IMR-90 (cell line): ENCODE results near the gene CEP41. TPM values are rescaled to one million over a fixed set of nuclear protein-coding genes. Genes with fewer than 3 reads are reported as not detected.
A peak's percentile ranks its signal among the peaks of the same experiment; 100 is the strongest.

ENCODE experiments used
- ATAC-seq: fragments of 200-7000 bp; cut with Tn5 transposase; 2 replicates; pipeline ENCODE4 v1.9.1; 2020; ENCODE audit warnings: low read depth, mild to moderate bottlenecking, moderate library complexity
- BruUV-seq: library from RNA; stranded (reverse); fragments of 400-500 nt; replicated peaks from 2 replicates; lab custom pipeline; 2021; lab: Mats Ljungman, UMichigan
- CTCF ChIA-PET: fragments of 300-600 bp; formaldehyde crosslinking; extraction: SDS; loops from one replicate; lab custom pipeline; 2021; ENCODE audit warnings: antibody characterized with exemption; lab: Yijun Ruan, JAX
- POLR2A ChIA-PET: fragments of 300-600 bp; sonication (Branson Sonifier 250); formaldehyde crosslinking; loops from one replicate; lab custom pipeline; 2022; ENCODE audit warnings: antibody characterized with exemption; ENCODE audit not compliant: unreplicated experiment; lab: Charles Lee
- DNase-seq: peaks from one replicate; pipeline ENCODE4 v3.0.0; 2013
- H2AFZ ChIP-seq: replicated peaks from 2 replicates; pipeline ENCODE3; 2013; ENCODE audit warnings: low read length, mild to moderate bottlenecking; ENCODE audit not compliant: poor library complexity
- H2AK5ac ChIP-seq: 2 replicates; pipeline ENCODE4 v1.6.1; 2013; ENCODE audit warnings: low read depth, low read length, inconsistent platforms
- H2AK9ac ChIP-seq: replicated peaks from 2 replicates; pipeline ENCODE3; 2013; ENCODE audit warnings: mild to moderate bottlenecking, low read depth, low read length, moderate library complexity; ENCODE audit not compliant: poor library complexity
- H2BK120ac ChIP-seq: 2 replicates; pipeline ENCODE4 v1.6.1; 2013; ENCODE audit warnings: low read depth, low read length, inconsistent platforms
- H2BK15ac ChIP-seq: 3 replicates; pipeline ENCODE4 v1.6.1; 2013; ENCODE audit warnings: low read depth, low read length, inconsistent platforms
- H2BK20ac ChIP-seq: 2 replicates; pipeline ENCODE4 v1.6.1; 2013; ENCODE audit warnings: low read depth, mild to moderate bottlenecking, inconsistent platforms, low read length, moderate library complexity
- H2BK5ac ChIP-seq: 2 replicates; pipeline ENCODE4 v1.6.1; 2013; ENCODE audit warnings: mild to moderate bottlenecking, low read depth, low read length, inconsistent platforms; ENCODE audit not compliant: poor library complexity, severe bottlenecking
- H3K14ac ChIP-seq: replicated peaks from 2 replicates; pipeline ENCODE4 v1.6.1; 2013; ENCODE audit warnings: low read depth, low read length, inconsistent platforms
- H3K18ac ChIP-seq: 2 replicates; pipeline ENCODE4 v1.6.1; 2013; ENCODE audit warnings: low read depth, low read length, control low read depth
- H3K23ac ChIP-seq: 2 replicates; pipeline ENCODE4 v1.6.1; 2013; ENCODE audit warnings: low read depth, low read length, inconsistent platforms
- H3K27ac ChIP-seq: 2 replicates; pipeline ENCODE4 v1.5.1; 2013; ENCODE audit warnings: mild to moderate bottlenecking, control low read depth, low read length; ENCODE audit not compliant: insufficient read depth
- H3K27me3 ChIP-seq: 2 replicates; pipeline ENCODE4 v1.6.1; 2013; ENCODE audit warnings: low read length; ENCODE audit not compliant: control insufficient read depth, insufficient read depth
- H3K36me3 ChIP-seq: 2 replicates; pipeline ENCODE4 v1.6.1; 2013; ENCODE audit warnings: low read length, mixed read lengths; ENCODE audit not compliant: control insufficient read depth, insufficient read depth
- H3K4ac ChIP-seq: 2 replicates; pipeline ENCODE4 v1.6.1; 2013; ENCODE audit warnings: low read depth, low read length, inconsistent platforms
- H3K4me1 ChIP-seq: 2 replicates; pipeline ENCODE4 v1.6.1; 2013; ENCODE audit warnings: low read length, mixed read lengths; ENCODE audit not compliant: control insufficient read depth, insufficient read depth
- H3K4me2 ChIP-seq: 2 replicates; pipeline ENCODE4 v1.6.1; 2013; ENCODE audit warnings: low read depth, mild to moderate bottlenecking, control low read depth, low read length, moderate library complexity
- H3K4me3 ChIP-seq: 2 replicates; pipeline ENCODE4 v1.5.1; 2013; ENCODE audit warnings: low read depth, mild to moderate bottlenecking, control low read depth, low read length, moderate library complexity; ENCODE audit not compliant: insufficient read depth
- H3K56ac ChIP-seq: 2 replicates; pipeline ENCODE4 v1.6.1; 2013; ENCODE audit warnings: low read length, inconsistent platforms; ENCODE audit not compliant: insufficient read depth; ENCODE audit errors: extremely low read depth
- H3K79me1 ChIP-seq, 2 experiments: 2 replicates each; pipeline ENCODE4 v1.6.1; 2013; ENCODE audit warnings: low read length in 2 of 2, inconsistent platforms in 1 of 2, low read depth in 1 of 2
- H3K9ac ChIP-seq: 2 replicates; pipeline ENCODE4 v1.6.1; 2013; ENCODE audit warnings: low read depth, low read length, control low read depth
- H3K9me1 ChIP-seq: 2 replicates; pipeline ENCODE4 v1.6.1; 2013; ENCODE audit warnings: low read length, inconsistent platforms; ENCODE audit not compliant: insufficient read depth
- H3K9me3 ChIP-seq: 2 replicates; pipeline ENCODE4 v1.6.1; 2013; ENCODE audit warnings: low read length; ENCODE audit not compliant: control insufficient read depth, insufficient read depth
- H4K20me1 ChIP-seq: 2 replicates; pipeline ENCODE4 v1.6.1; 2013; ENCODE audit warnings: low read length, inconsistent platforms; ENCODE audit not compliant: insufficient read depth
- H4K5ac ChIP-seq: 2 replicates; pipeline ENCODE4 v1.6.1; 2013; ENCODE audit warnings: mild to moderate bottlenecking, low read depth, low read length, control low read depth
- H4K8ac ChIP-seq, 2 experiments: 2 replicates each; pipeline ENCODE4 v1.6.1; 2013; ENCODE audit warnings: low read depth in 2 of 2, low read length in 2 of 2, control low read depth in 1 of 2, inconsistent platforms in 1 of 2
- H4K91ac ChIP-seq: 2 replicates; pipeline ENCODE4 v1.6.1; 2013; ENCODE audit warnings: low read depth, low read length, inconsistent platforms; ENCODE audit not compliant: insufficient read depth
- BHLHE40 ChIP-seq: fragments of 150-350 bp; IDR thresholded peaks from 2 replicates; pipeline ENCODE4 v1.6.1; 2016; ENCODE audit warnings: mild to moderate bottlenecking, low read depth, low read length
- CEBPB ChIP-seq: IDR thresholded peaks from 2 replicates; pipeline ENCODE4 v1.6.1; 2012; ENCODE audit warnings: low read depth, low read length, improper control_type of control experiment
- CTCF ChIP-seq: conservative IDR thresholded peaks from 2 replicates; pipeline ENCODE4 v1.5.1; 2012; ENCODE audit warnings: mild to moderate bottlenecking, low read depth, low read length, improper control_type of control experiment
- MXI1 ChIP-seq: IDR thresholded peaks from 2 replicates; pipeline ENCODE4 v1.6.1; 2012; ENCODE audit warnings: low read depth, mild to moderate bottlenecking, low read length, moderate library complexity, borderline replicate concordance
- NFE2L2 ChIP-seq: fragments of 150-350 bp; IDR thresholded peaks from 2 replicates; pipeline ENCODE4 v1.6.1; 2016; ENCODE audit warnings: low read depth, mild to moderate bottlenecking, low read length
- POLR2A ChIP-seq: IDR thresholded peaks from 2 replicates; pipeline ENCODE4 v1.6.1; 2012; ENCODE audit warnings: mild to moderate bottlenecking, low read depth, low read length
- RAD21 ChIP-seq: IDR thresholded peaks from 2 replicates; pipeline ENCODE4 v1.6.1; 2012; ENCODE audit warnings: low read length, improper control_type of control experiment
- RFX5 ChIP-seq: IDR thresholded peaks from 2 replicates; pipeline ENCODE4 v1.8.0; 2012; ENCODE audit warnings: low read depth, mild to moderate bottlenecking, low read length, moderate library complexity
- SMC3 ChIP-seq: fragments of 150-350 bp; IDR thresholded peaks from 2 replicates; pipeline ENCODE4 v1.6.1; 2016; ENCODE audit warnings: low read depth, mild to moderate bottlenecking, antibody characterized with exemption, low read length, moderate library complexity
- WGBS, 2 experiments: methylation state at CpG; one replicate each; pipeline versions ENCODE4 v1.1.5 to v1.1.7; 2013; ENCODE audit warnings: missing lambda C conversion rate in 2 of 2; ENCODE audit not compliant: insufficient read length in 1 of 2; ENCODE audit errors: extremely low coverage in 2 of 2; 5-methylcytosine and 5-hydroxymethylcytosine counted together
- dilution Hi-C: fragments of 300-500 bp; cut with HindIII; formaldehyde crosslinking; loops from one replicate; pipeline ENCODE4 v1.14.3; 2018; ENCODE audit warnings: low sequenced_read_pairs; ENCODE audit not compliant: unreplicated experiment
- in situ Hi-C: fragments of 300-500 bp; cut with MboI; formaldehyde crosslinking; loops from 3 replicates; pipeline ENCODE4 v1.14.3; 2019; ENCODE audit warnings: low sequenced_read_pairs, inconsistent platforms, mixed read lengths
- intact Hi-C: fragments of 100-400 bp; cut with micrococcal nuclease; formaldehyde crosslinking; loops from 2 replicates; pipeline ENCODE4 v1.10.0; 2022
- polyA plus RNA-seq, 3 experiments: library from polyadenylated mRNA; depleted of rRNA; stranded (reverse); fragments of >200 nt; gene quantifications; 2 replicates each; pipeline ENCODE4 v1.2.3, GENCODE V29; 2012; ENCODE audit warnings: low replicate concordance in 1 of 3
- total RNA-seq: library from RNA; depleted of rRNA; stranded (reverse); fragments of >200 nt; gene quantifications from 2 replicates; pipeline ENCODE4 v1.2.3, GENCODE V29; 2012

Gene CEP41
- total and polyA plus RNA-seq, 2 of the 4 experiments (the other 2 are of a cell fraction): 12.2 to 21.9 TPM

GRCh38 chr7:130419658-130420057 is 21.2 kb downstream of the CEP41 start:
- Histone ChIP-seq H2BK120ac (no peak overlapping the region; the same call in 1 of the 2 replicates), H3K23ac (peak overlapping the region; percentile 66; the same call in 1 of the 2 replicates), H3K4me3 (no peak overlapping the region), H2AFZ (no peak overlapping the region), H2BK5ac (no peak overlapping the region), H2AK9ac (no peak overlapping the region), H2BK20ac (peak overlapping the region; percentile 14; the same call in 1 of the 2 replicates), H3K18ac (no peak overlapping the region), H3K79me1 (peaks cover 5 to 18% of the 10 kb centered on the region in 2 experiments; a peak in 3 of 4 replicates), H3K9me1 (peaks cover 9% of the 10 kb centered on the region), H3K36me3 (no peaks in the 10 kb centered on the region), H3K4me1 (peaks cover 2% of the 10 kb centered on the region; the same call in 1 of the 2 replicates), H3K56ac (no peak overlapping the region), H3K14ac (no peak overlapping the region), H4K5ac (no peak overlapping the region), H4K8ac (peak overlapping the region in 1 of 2 experiments; percentile 48; a peak in 1 of 4 replicates), H4K20me1 (no peaks in the 10 kb centered on the region), H4K91ac (no peak overlapping the region), H3K27me3 (no peaks in the 10 kb centered on the region), H2AK5ac (peak overlapping the region; percentile 42), H3K9me3 (no peaks in the 10 kb centered on the region), H3K27ac (no peak overlapping the region), H2BK15ac (no peak overlapping the region), H3K4ac (0 out of 2 replicates have a peak overlapping the region, but pooled peaks have one; percentile 60), H3K4me2 (no peak overlapping the region), H3K9ac (no peak overlapping the region)
- no peak for TF ChIP-seq NFE2L2
- TF ChIP-seq CTCF: no peak
- TF ChIP-seq RAD21: no peak
- TF ChIP-seq CEBPB: no peak
- no peak for TF ChIP-seq MXI1
- no peak for TF ChIP-seq POLR2A
- TF ChIP-seq BHLHE40: no peak
- TF ChIP-seq RFX5: no peak
- TF ChIP-seq SMC3: no peak
- CTCF ChIA-PET: no interaction called here
- dilution Hi-C loops (no loop called here), intact Hi-C loops (no loop called here), in situ Hi-C loops (no loop called here)
- BruUV-seq: no TSS peak
- DNase-seq: peak; percentile 6
- 60% methylated on average over 1 of the region's 5 CpGs; no CpG with 5 or more reads in 1 of the 2 experiments for WGBS, 2 experiments
- no peak for ATAC-seq
- POLR2A ChIA-PET: no interaction called here
